H1 (cell line): ENCODE data around the gene MAS1. TPM values are rescaled to one million over a fixed set of nuclear protein-coding genes. Genes with fewer than 3 reads are reported as not detected.

Source experiments
- CTCF ChIA-PET: fragments of 300-600 bp; sonication (Branson Sonifier 250); formaldehyde crosslinking; loops from one replicate; lab custom pipeline; 2021; ENCODE audit not compliant: partially characterized antibody; lab: Charles Lee
- POLR2A ChIA-PET: fragments of 300-600 bp; sonication (Branson Sonifier 250); formaldehyde crosslinking; loops from one replicate; lab custom pipeline; 2021; ENCODE audit warnings: inconsistent platforms; ENCODE audit not compliant: partially characterized antibody; lab: Charles Lee
- DNase-seq, 2 experiments: peaks; one replicate each; pipeline versions ENCODE4 v3.0.0 to v3.0.0-alpha.2; 2010 to 2022; ENCODE audit warnings: low spot score in 2 of 2, low read depth in 1 of 2, mixed read lengths in 1 of 2
- FAIRE-seq: peaks from 2 replicates; lab custom pipeline; 2011; peaks lifted over from hg19 to GRCh38; lab: Jason Lieb, UNC
- H2AFZ ChIP-seq: 2 replicates; pipeline ENCODE4 v1.8.1; 2012; ENCODE audit warnings: low read length, inconsistent platforms
- H2AK5ac ChIP-seq: 2 replicates; pipeline ENCODE4 v1.6.1; 2013; ENCODE audit warnings: low read depth, low read length
- H2BK120ac ChIP-seq: replicated peaks from 2 replicates; pipeline ENCODE3; 2013; ENCODE audit warnings: low read depth, low read length, inconsistent platforms
- H2BK12ac ChIP-seq: 2 replicates; pipeline ENCODE4 v1.6.1; 2013; ENCODE audit warnings: low read depth, low read length
- H2BK15ac ChIP-seq: 2 replicates; pipeline ENCODE4 v1.6.1; 2013; ENCODE audit warnings: low read length
- H2BK20ac ChIP-seq: 2 replicates; pipeline ENCODE4 v1.6.1; 2013; ENCODE audit warnings: low read length
- H2BK5ac ChIP-seq: 2 replicates; pipeline ENCODE4 v1.6.1; 2013; ENCODE audit warnings: low read depth, low read length
- H3K14ac ChIP-seq: 2 replicates; pipeline ENCODE4 v1.6.1; 2013; ENCODE audit warnings: inconsistent platforms; ENCODE audit not compliant: insufficient read length
- H3K18ac ChIP-seq: 2 replicates; pipeline ENCODE4 v1.6.1; 2013; ENCODE audit warnings: low read length; ENCODE audit errors: extremely low read depth
- H3K23ac ChIP-seq: 2 replicates; pipeline ENCODE4 v1.6.1; 2013; ENCODE audit warnings: inconsistent platforms; ENCODE audit not compliant: insufficient read length
- H3K23me2 ChIP-seq: 2 replicates; pipeline ENCODE4 v1.6.1; 2013; ENCODE audit warnings: low read depth, low read length
- H3K27ac ChIP-seq: 2 replicates; pipeline ENCODE4 v1.6.1; 2011; ENCODE audit warnings: low read depth, low read length, inconsistent platforms
- H3K27me3 ChIP-seq, 4 experiments: replicated peaks in 1 of 4; 1 replicate in 1 of 4; 2 replicates in 3 of 4; pipeline versions ENCODE4 v1.6.1 to v1.8.1; 2011 to 2013; ENCODE audit warnings: low read length in 3 of 4, mild to moderate bottlenecking in 3 of 4, inconsistent platforms in 2 of 4, mixed read lengths in 2 of 4, moderate library complexity in 1 of 4; ENCODE audit not compliant: control insufficient read depth in 3 of 4, insufficient read depth in 3 of 4; ENCODE audit errors: extremely low read depth in 1 of 4
- H3K36me3 ChIP-seq, 4 experiments: 2 replicates each; pipeline versions ENCODE4 v1.6.1 to v1.8.1; 2011 to 2013; ENCODE audit warnings: mild to moderate bottlenecking in 4 of 4, low read length in 3 of 4, moderate library complexity in 2 of 4, control low read depth in 1 of 4, inconsistent platforms in 1 of 4; ENCODE audit not compliant: insufficient read depth in 4 of 4, control insufficient read depth in 2 of 4
- H3K4ac ChIP-seq: replicated peaks from 2 replicates; pipeline ENCODE3; 2013; ENCODE audit warnings: low read length, low read depth, mixed read lengths, inconsistent platforms; ENCODE audit not compliant: insufficient read length
- H3K4me1 ChIP-seq, 4 experiments: replicated peaks in 1 of 4; 1 replicate in 1 of 4; 2 replicates in 3 of 4; pipeline versions ENCODE4 v1.6.1 to v1.8.1; 2011 to 2013; ENCODE audit warnings: low read length in 3 of 4, inconsistent platforms in 2 of 4, mixed read lengths in 1 of 4; ENCODE audit not compliant: insufficient read depth in 4 of 4, control insufficient read depth in 3 of 4
- H3K4me2 ChIP-seq, 2 experiments: 2 replicates each; pipeline versions ENCODE4 v1.6.1 to v1.8.1; 2011 to 2013; ENCODE audit warnings: low read depth in 2 of 2, low read length in 2 of 2, control low read depth in 1 of 2, inconsistent platforms in 1 of 2, mild to moderate bottlenecking in 1 of 2; ENCODE audit not compliant: insufficient read depth in 1 of 2
- H3K4me3 ChIP-seq, 4 experiments: fragments of 200-600, 300-600 bp in 1 of 4; sonication (generic), shearing (Covaris generic), sonication (Bioruptor Twin) in 1 of 4; 2 replicates each; pipeline versions ENCODE4 v1.5.1 to v1.8.1; 2011 to 2016; ENCODE audit warnings: low read length in 4 of 4, low read depth in 3 of 4, control low read depth in 2 of 4, inconsistent platforms in 2 of 4, mild to moderate bottlenecking in 2 of 4, mixed read lengths in 1 of 4, moderate library complexity in 1 of 4; ENCODE audit not compliant: insufficient read depth in 2 of 4; ENCODE audit errors: extremely low read depth in 1 of 4
- H3K56ac ChIP-seq: replicated peaks from 2 replicates; pipeline ENCODE3; 2013; ENCODE audit warnings: low read depth, mild to moderate bottlenecking, mixed read lengths, low read length, inconsistent platforms; ENCODE audit not compliant: insufficient read length
- H3K79me1 ChIP-seq: 2 replicates; pipeline ENCODE4 v1.6.1; 2013; ENCODE audit warnings: low read depth, low read length, control low read depth
- H3K79me2 ChIP-seq, 2 experiments: 2 replicates each; pipeline versions ENCODE4 v1.6.1 to v1.8.1; 2012 to 2013; ENCODE audit warnings: low read length in 2 of 2, mild to moderate bottlenecking in 2 of 2, inconsistent platforms in 1 of 2; ENCODE audit not compliant: insufficient read depth in 2 of 2, control insufficient read depth in 1 of 2
- H3K9ac ChIP-seq, 4 experiments: replicated peaks in 1 of 4; 1 replicate in 1 of 4; 2 replicates in 3 of 4; pipeline versions ENCODE4 v1.6.1 to v1.8.1; 2011 to 2013; ENCODE audit warnings: low read depth in 3 of 4, low read length in 3 of 4, control low read depth in 2 of 4, mild to moderate bottlenecking in 2 of 4, moderate library complexity in 2 of 4, inconsistent platforms in 1 of 4; ENCODE audit errors: extremely low read depth in 1 of 4
- H3K9me3 ChIP-seq, 2 experiments: 2 replicates each; pipeline versions ENCODE4 v1.6.1 to v1.8.1; 2012 to 2013; ENCODE audit warnings: mild to moderate bottlenecking in 2 of 2, moderate library complexity in 2 of 2, control low read depth in 1 of 2, inconsistent platforms in 1 of 2, low read depth in 1 of 2, low read length in 1 of 2, mixed read lengths in 1 of 2; ENCODE audit not compliant: insufficient read depth in 2 of 2
- H4K20me1 ChIP-seq, 2 experiments: replicated peaks in 1 of 2; 2 replicates each; pipeline versions ENCODE3 to v1.8.1; 2011 to 2013; ENCODE audit warnings: inconsistent platforms in 2 of 2, low read length in 2 of 2, mild to moderate bottlenecking in 1 of 2; ENCODE audit not compliant: insufficient read depth in 2 of 2, control insufficient read depth in 1 of 2
- H4K5ac ChIP-seq: 2 replicates; pipeline ENCODE4 v1.6.1; 2013; ENCODE audit warnings: low read length, low read depth, mixed read lengths, inconsistent platforms; ENCODE audit not compliant: insufficient read length
- H4K8ac ChIP-seq: 2 replicates; pipeline ENCODE4 v1.8.0; 2013; ENCODE audit warnings: mild to moderate bottlenecking, moderate library complexity, low read length, inconsistent platforms; ENCODE audit not compliant: insufficient read depth; ENCODE audit errors: extremely low read depth
- H4K91ac ChIP-seq: replicated peaks from 2 replicates; pipeline ENCODE3; 2013; ENCODE audit warnings: low read length, mixed read lengths, inconsistent platforms; ENCODE audit not compliant: insufficient read length
- CEBPB ChIP-seq: IDR thresholded peaks from 2 replicates; pipeline ENCODE4 v1.6.1; 2012; ENCODE audit warnings: low read depth, low read length
- EP300 ChIP-seq, 2 experiments: IDR thresholded peaks; 1 replicate in 1 of 2; 2 replicates in 1 of 2; pipeline ENCODE4 v1.6.1; 2011 to 2012; ENCODE audit warnings: low read depth in 2 of 2, low read length in 2 of 2, mild to moderate bottlenecking in 2 of 2, borderline replicate concordance in 1 of 2, inconsistent platforms in 1 of 2, moderate library complexity in 1 of 2
- GABPA ChIP-seq: IDR thresholded peaks from 2 replicates; pipeline ENCODE4 v1.6.1; 2011; ENCODE audit warnings: mild to moderate bottlenecking, low read length, moderate library complexity, borderline replicate concordance; ENCODE audit not compliant: insufficient read depth
- POLR2A ChIP-seq, 2 experiments: IDR thresholded peaks; 1 replicate in 1 of 2; 2 replicates in 1 of 2; pipeline ENCODE4 v1.6.1; 2011; ENCODE audit warnings: low read depth in 2 of 2, low read length in 2 of 2, mild to moderate bottlenecking in 2 of 2; ENCODE audit errors: control extremely low read depth in 1 of 2
- TAF1 ChIP-seq: IDR thresholded peaks from 2 replicates; pipeline ENCODE4 v1.6.1; 2011; ENCODE audit warnings: mild to moderate bottlenecking, low read depth, low read length
- TBP ChIP-seq: IDR thresholded peaks from 2 replicates; pipeline ENCODE4 v1.6.1; 2011; ENCODE audit warnings: low read depth, low read length, improper control_type of control experiment
- TCF12 ChIP-seq: IDR thresholded peaks from 2 replicates; pipeline ENCODE4 v1.6.1; 2011; ENCODE audit warnings: low read depth, mild to moderate bottlenecking, low read length
- USF2 ChIP-seq: IDR thresholded peaks from 2 replicates; pipeline ENCODE4 v1.6.1; 2011; ENCODE audit warnings: low read length, improper control_type of control experiment
- WGBS, 2 experiments: shearing (Covaris generic) in 1 of 2; methylation state at CpG; one replicate each; pipeline versions ENCODE4 v1.1.6 to v1.1.7; 2013 to 2015; ENCODE audit warnings: low lambda C conversion rate in 2 of 2, mixed read lengths in 2 of 2, inconsistent platforms in 1 of 2, low coverage in 1 of 2, missing lambda C conversion rate in 1 of 2; ENCODE audit not compliant: insufficient replicate concordance in 2 of 2, insufficient coverage in 1 of 2, insufficient read length in 1 of 2; ENCODE audit errors: extremely low coverage in 1 of 2, missing lambda C conversion rate in 1 of 2; 5-methylcytosine and 5-hydroxymethylcytosine counted together
- polyA plus RNA-seq, 7 experiments: library from polyadenylated mRNA; depleted of rRNA in 3 of 7; stranded (reverse) in 5 of 7; unstranded in 2 of 7; fragments of >200 nt in 5 of 7; fragments of 200-250 nt in 2 of 7; gene quantifications; 1 replicate in 5 of 7; 2 replicates in 1 of 7; 4 replicates in 1 of 7; pipeline versions ENCODE4 v1.2.1 to v1.2.3, GENCODE V29; 2011 to 2013; ENCODE audit warnings: missing spikeins in 2 of 7, mixed read lengths in 2 of 7
- total RNA-seq: library from RNA; stranded (reverse); fragmentation: NEBNext Ultra II Directional; extraction: Animal tissue kit (Norgen Biotek cat#: 25700); gene quantifications from 2 replicates; pipeline ENCODE4 v1.2.1, GENCODE V29; 2021
- TF ChIP-seq, protein P1 (sequence below): IDR thresholded peaks from 2 replicates; pipeline ENCODE4 v1.6.1; 2012; ENCODE audit warnings: inconsistent platforms
- TF ChIP-seq, protein P2 (sequence below), 3 experiments: IDR thresholded peaks; 1 replicate in 2 of 3; 2 replicates in 1 of 3; pipeline versions ENCODE4 v1.5.1 to v1.6.1; 2011; ENCODE audit warnings: low read length in 3 of 3, mild to moderate bottlenecking in 3 of 3, inconsistent platforms in 2 of 3, low read depth in 1 of 3, moderate library complexity in 1 of 3; ENCODE audit not compliant: insufficient read depth in 1 of 3; ENCODE audit errors: control extremely low read depth in 1 of 3

Gene MAS1
- total and polyA plus RNA-seq, 2 of the 8 experiments (the other 6 are each of a cell fraction or from before 2014, with no cell fraction given) = 0.02 TPM; not detected in 1

DNA sequence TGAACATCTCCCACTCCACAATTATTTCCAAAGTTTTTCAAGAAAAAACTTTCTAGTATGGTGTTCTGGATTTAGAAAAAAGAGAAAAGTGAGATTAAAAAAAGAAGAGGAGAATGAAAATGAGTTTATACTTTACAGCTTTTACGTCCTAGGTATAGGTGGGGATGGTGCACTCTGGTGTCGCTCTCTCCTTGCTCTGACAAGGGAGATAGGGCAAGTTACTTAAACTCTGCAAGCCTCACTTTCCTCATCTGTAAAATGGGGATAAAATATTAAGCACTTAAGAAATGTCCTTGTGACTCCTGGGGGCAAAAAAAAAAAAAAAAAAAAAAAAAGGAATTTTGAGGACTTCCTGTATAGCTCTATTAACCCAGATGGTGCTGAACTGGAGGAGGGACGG lies 4.5 kb upstream of the MAS1 start:
- CTCF ChIA-PET = interaction anchor here (0.7 to 1.4 kb wide), 3 partner anchors 23 to 54 kb away, joined by 3 read pairs; no protein-coding TSS in a partner anchor
- TF ChIP-seq GABPA = no peak
- no peak for TF ChIP-seq TAF1
- no peak for TF ChIP-seq TCF12
- TF ChIP-seq, protein P1, sequence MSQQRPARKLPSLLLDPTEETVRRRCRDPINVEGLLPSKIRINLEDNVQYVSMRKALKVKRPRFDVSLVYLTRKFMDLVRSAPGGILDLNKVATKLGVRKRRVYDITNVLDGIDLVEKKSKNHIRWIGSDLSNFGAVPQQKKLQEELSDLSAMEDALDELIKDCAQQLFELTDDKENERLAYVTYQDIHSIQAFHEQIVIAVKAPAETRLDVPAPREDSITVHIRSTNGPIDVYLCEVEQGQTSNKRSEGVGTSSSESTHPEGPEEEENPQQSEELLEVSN = no peak
- TF ChIP-seq, protein P2, sequence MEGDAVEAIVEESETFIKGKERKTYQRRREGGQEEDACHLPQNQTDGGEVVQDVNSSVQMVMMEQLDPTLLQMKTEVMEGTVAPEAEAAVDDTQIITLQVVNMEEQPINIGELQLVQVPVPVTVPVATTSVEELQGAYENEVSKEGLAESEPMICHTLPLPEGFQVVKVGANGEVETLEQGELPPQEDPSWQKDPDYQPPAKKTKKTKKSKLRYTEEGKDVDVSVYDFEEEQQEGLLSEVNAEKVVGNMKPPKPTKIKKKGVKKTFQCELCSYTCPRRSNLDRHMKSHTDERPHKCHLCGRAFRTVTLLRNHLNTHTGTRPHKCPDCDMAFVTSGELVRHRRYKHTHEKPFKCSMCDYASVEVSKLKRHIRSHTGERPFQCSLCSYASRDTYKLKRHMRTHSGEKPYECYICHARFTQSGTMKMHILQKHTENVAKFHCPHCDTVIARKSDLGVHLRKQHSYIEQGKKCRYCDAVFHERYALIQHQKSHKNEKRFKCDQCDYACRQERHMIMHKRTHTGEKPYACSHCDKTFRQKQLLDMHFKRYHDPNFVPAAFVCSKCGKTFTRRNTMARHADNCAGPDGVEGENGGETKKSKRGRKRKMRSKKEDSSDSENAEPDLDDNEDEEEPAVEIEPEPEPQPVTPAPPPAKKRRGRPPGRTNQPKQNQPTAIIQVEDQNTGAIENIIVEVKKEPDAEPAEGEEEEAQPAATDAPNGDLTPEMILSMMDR (IDR thresholded peaks at IDR 0.05; ENCODE audit: control extremely low read depth in 1 of 3, insufficient read depth in 1 of 3, low read depth in 1 of 3, low read length in 3 of 3) = no peak
- TF ChIP-seq TBP = no peak
- TF ChIP-seq EP300 (IDR thresholded peaks at IDR 0.05; ENCODE audit: borderline replicate concordance in 1 of 2, low read depth in 2 of 2, low read length in 2 of 2) = no peak
- no peak for TF ChIP-seq USF2
- no peak for TF ChIP-seq CEBPB
- no peak for TF ChIP-seq POLR2A (IDR thresholded peaks at IDR 0.05; ENCODE audit: control extremely low read depth in 1 of 2, low read depth in 2 of 2, low read length in 2 of 2)

More for the DNA sequence above, 4.5 kb upstream of the MAS1 start:
- Histone ChIP-seq H3K27ac (no peak overlapping the region), H3K4me3 (no peak overlapping the region), H3K4me2 (no peak overlapping the region), H3K79me1 (no peaks in the 10 kb centered on the region), H4K8ac (no peak overlapping the region), H4K91ac (no peak overlapping the region), H4K20me1 (no peaks in the 10 kb centered on the region), H3K27me3 (no peaks in the 10 kb centered on the region), H2BK12ac (no peak overlapping the region), H3K14ac (no peak overlapping the region), H3K9me3 (no peaks in the 10 kb centered on the region), H3K4me1 (no peaks in the 10 kb centered on the region), H3K36me3 (no peaks in the 10 kb centered on the region), H2AFZ (no peak overlapping the region), H4K5ac (no peak overlapping the region), H3K23ac (no peak overlapping the region), H3K18ac (no peak overlapping the region), H2AK5ac (no peak overlapping the region), H3K4ac (no peak overlapping the region), H2BK5ac (no peak overlapping the region), H3K23me2 (no peaks in the 10 kb centered on the region), H3K56ac (no peak overlapping the region), H3K9ac (no peak overlapping the region), H2BK15ac (no peak overlapping the region), H3K79me2 (no peaks in the 10 kb centered on the region), H2BK20ac (no peak overlapping the region), H2BK120ac (no peak overlapping the region)
- 94% methylated on average over 3 of the region's 3 CpGs; no CpG with 5 or more reads in 1 of the 2 experiments for WGBS, 2 experiments
- DNase-seq = no peak
- FAIRE-seq = no peak
- POLR2A ChIA-PET = interaction anchor here (0.8 kb wide), 1 partner anchor 160 kb away, joined by 3 read pairs; no protein-coding TSS in a partner anchor
